Peyer's patch (tissue), 4 donors: ENCODE data around the gene RILPL2.

Experiments used
- POLR2A ChIP-seq, 2 donors: fragments of 450-650 bp; IDR thresholded peaks; one replicate each; pipeline ENCODE4 v1.5.1; 2017; ENCODE audit warnings: antibody characterized with exemption in 2 of 2, mild to moderate bottlenecking in 2 of 2, moderate library complexity in 2 of 2
- TF ChIP-seq, protein P1 (sequence below), 6 experiments: fragments of 450-650 bp in 4 of 6; fragments of 200-600 bp in 2 of 6; sonication (generic) in 1 of 6; IDR thresholded peaks; one replicate each; pipeline ENCODE4 v1.5.1; 2017 to 2019; ENCODE audit warnings: antibody characterized with exemption in 6 of 6, mild to moderate bottlenecking in 3 of 6, moderate library complexity in 1 of 6

GRCh38 chr12:123479442-123480180 is 43.1 kb upstream of the RILPL2 start:
- no peak for TF ChIP-seq POLR2A (IDR thresholded peaks at IDR 0.05)
- TF ChIP-seq, protein P1, sequence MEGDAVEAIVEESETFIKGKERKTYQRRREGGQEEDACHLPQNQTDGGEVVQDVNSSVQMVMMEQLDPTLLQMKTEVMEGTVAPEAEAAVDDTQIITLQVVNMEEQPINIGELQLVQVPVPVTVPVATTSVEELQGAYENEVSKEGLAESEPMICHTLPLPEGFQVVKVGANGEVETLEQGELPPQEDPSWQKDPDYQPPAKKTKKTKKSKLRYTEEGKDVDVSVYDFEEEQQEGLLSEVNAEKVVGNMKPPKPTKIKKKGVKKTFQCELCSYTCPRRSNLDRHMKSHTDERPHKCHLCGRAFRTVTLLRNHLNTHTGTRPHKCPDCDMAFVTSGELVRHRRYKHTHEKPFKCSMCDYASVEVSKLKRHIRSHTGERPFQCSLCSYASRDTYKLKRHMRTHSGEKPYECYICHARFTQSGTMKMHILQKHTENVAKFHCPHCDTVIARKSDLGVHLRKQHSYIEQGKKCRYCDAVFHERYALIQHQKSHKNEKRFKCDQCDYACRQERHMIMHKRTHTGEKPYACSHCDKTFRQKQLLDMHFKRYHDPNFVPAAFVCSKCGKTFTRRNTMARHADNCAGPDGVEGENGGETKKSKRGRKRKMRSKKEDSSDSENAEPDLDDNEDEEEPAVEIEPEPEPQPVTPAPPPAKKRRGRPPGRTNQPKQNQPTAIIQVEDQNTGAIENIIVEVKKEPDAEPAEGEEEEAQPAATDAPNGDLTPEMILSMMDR (IDR thresholded peaks at IDR 0.05) = no peak
